A673 (cell line): ENCODE data around the gene MED6. TPM values are rescaled to one million over a fixed set of nuclear protein-coding genes. Genes with fewer than 3 reads are reported as not detected.

Experiments used
- BruUV-seq: library from RNA; stranded (reverse); fragments of 400-500 nt; replicated peaks from 2 replicates; lab custom pipeline; 2021; lab: Mats Ljungman, UMichigan
- CTCF ChIA-PET: fragments of 300-600 bp; sonication (Branson Sonifier 250); formaldehyde crosslinking; loops from one replicate; lab custom pipeline; 2022; ENCODE audit warnings: antibody characterized with exemption; lab: Charles Lee
- POLR2A ChIA-PET: fragments of 300-600 bp; sonication (Branson Sonifier 250); formaldehyde crosslinking; loops from one replicate; lab custom pipeline; 2022; ENCODE audit warnings: antibody characterized with exemption; ENCODE audit not compliant: low non-redundant PET; lab: Charles Lee
- DNase-seq: peaks from one replicate; pipeline ENCODE4 v3.0.0-alpha.2; 2015; ENCODE audit warnings: low spot score
- H3K27ac ChIP-seq: fragments of 200-600 bp; sonication (generic); 2 replicates; pipeline ENCODE4 v1.5.1; 2016; ENCODE audit warnings: mixed run types, low read depth, mild to moderate bottlenecking, mixed read lengths, antibody characterized with exemption, low read length; ENCODE audit not compliant: poor library complexity, severe bottlenecking
- H3K27me3 ChIP-seq: fragments of 200-600 bp; sonication (generic); replicated peaks from 2 replicates; pipeline ENCODE4 v1.6.1; 2017; ENCODE audit warnings: mixed run types, low read depth, mild to moderate bottlenecking, mixed read lengths, antibody characterized with exemption, low read length; ENCODE audit not compliant: insufficient read depth, poor library complexity
- H3K36me3 ChIP-seq: fragments of 200-600 bp; sonication (generic); 2 replicates; pipeline ENCODE4 v1.6.1; 2016; ENCODE audit warnings: mixed run types, mild to moderate bottlenecking, mixed read lengths, antibody characterized with exemption, low read length; ENCODE audit not compliant: insufficient read depth, poor library complexity, severe bottlenecking
- H3K4me1 ChIP-seq: fragments of 200-600 bp; sonication (generic); 2 replicates; pipeline ENCODE4 v1.6.1; 2017; ENCODE audit warnings: mixed run types, mild to moderate bottlenecking, mixed read lengths, antibody characterized with exemption, low read length; ENCODE audit not compliant: insufficient read depth, poor library complexity, severe bottlenecking
- H3K4me3 ChIP-seq: fragments of 200-600 bp; sonication (generic); 2 replicates; pipeline ENCODE4 v1.5.1; 2016; ENCODE audit warnings: low read depth, mixed run types, mild to moderate bottlenecking, mixed read lengths, low read length; ENCODE audit not compliant: poor library complexity, severe bottlenecking
- H3K9me3 ChIP-seq: fragments of 200-600 bp; sonication (generic); 2 replicates; pipeline ENCODE4 v1.6.1; 2016; ENCODE audit warnings: mixed run types, low read depth, mild to moderate bottlenecking, mixed read lengths, antibody characterized with exemption, low read length; ENCODE audit not compliant: poor library complexity, severe bottlenecking
- EZH2 ChIP-seq: fragments of 200-600 bp; sonication (generic); IDR thresholded peaks from 2 replicates; pipeline ENCODE4 v1.6.1; 2017; ENCODE audit warnings: borderline replicate concordance, low read depth, mild to moderate bottlenecking, mixed read lengths, antibody characterized with exemption, low read length; ENCODE audit not compliant: poor library complexity, severe bottlenecking
- intact Hi-C: fragments of 100-400 bp; cut with micrococcal nuclease; formaldehyde crosslinking; loops from one replicate; pipeline ENCODE4 v1.10.0; 2022; ENCODE audit not compliant: unreplicated experiment
- total RNA-seq: library from RNA; stranded (reverse); gene quantifications from 2 replicates; pipeline ENCODE4 v1.2.3, GENCODE V29; 2021
- TF ChIP-seq, protein P1 (sequence below): fragments of 300-800, 200-600 bp; sonication (generic); conservative IDR thresholded peaks from 2 replicates; pipeline ENCODE4 v1.5.1; 2017; ENCODE audit warnings: low read depth, mild to moderate bottlenecking, antibody characterized with exemption, low read length, moderate library complexity, mixed read lengths

The MED6 gene
- total RNA-seq, 1 experiment from 2014 or later, result 56.8 TPM

DNA sequence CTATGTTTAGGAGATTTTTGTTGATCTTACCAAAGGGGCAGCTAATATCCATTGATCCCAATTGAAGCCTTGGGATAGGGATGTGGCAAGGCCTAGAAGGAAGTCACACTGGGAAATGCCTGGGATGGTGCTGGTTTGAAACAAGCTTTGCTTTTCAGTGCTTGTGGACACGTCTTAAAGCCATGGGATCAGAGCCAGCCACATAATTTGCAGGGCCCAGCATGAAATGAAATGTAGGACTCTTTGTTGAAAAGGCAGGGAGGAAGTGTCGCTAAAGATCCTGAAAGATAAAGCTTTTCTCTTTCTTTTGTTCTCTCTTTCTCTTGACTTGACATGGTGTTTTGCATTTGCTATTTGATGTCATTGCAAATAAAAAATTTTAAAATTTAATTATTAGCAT lies 46.2 kb upstream of the MED6 start:
- no TSS peak for BruUV-seq

DNA sequence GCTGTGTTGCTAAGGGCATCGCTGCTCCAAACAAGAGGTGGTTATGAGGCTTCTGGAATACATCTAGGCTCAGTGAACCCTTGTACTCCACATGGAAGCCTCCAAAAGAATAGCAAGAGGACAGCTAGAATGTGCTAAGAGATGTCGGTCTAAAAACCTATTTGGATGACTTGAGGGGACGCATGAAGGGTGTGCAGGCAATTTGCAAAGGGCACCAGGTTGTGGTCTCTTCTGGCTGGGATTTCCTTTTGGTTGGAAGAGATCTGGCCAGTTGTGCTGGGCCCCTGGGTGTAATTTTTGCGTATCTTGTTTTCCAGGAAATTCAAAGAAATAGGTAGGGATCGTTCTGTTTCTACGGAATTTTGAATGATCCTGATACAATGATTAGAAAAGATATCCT lies 45.4 kb upstream of the MED6 start:
- ChIA-PET POLR2A (no interaction called here), CTCF (no interaction called here)
- Histone ChIP-seq H3K9me3 (no peaks in the 10 kb centered on the region), H3K4me3 (no peak overlapping the region), H3K36me3 (no peaks in the 10 kb centered on the region), H3K4me1 (peaks cover 31% of the 10 kb centered on the region), H3K27ac (no peak overlapping the region), H3K27me3 (peaks cover 3% of the 10 kb centered on the region)
- BruUV-seq, result no TSS peak
- no peak for TF ChIP-seq EZH2
- TF ChIP-seq, protein P1, sequence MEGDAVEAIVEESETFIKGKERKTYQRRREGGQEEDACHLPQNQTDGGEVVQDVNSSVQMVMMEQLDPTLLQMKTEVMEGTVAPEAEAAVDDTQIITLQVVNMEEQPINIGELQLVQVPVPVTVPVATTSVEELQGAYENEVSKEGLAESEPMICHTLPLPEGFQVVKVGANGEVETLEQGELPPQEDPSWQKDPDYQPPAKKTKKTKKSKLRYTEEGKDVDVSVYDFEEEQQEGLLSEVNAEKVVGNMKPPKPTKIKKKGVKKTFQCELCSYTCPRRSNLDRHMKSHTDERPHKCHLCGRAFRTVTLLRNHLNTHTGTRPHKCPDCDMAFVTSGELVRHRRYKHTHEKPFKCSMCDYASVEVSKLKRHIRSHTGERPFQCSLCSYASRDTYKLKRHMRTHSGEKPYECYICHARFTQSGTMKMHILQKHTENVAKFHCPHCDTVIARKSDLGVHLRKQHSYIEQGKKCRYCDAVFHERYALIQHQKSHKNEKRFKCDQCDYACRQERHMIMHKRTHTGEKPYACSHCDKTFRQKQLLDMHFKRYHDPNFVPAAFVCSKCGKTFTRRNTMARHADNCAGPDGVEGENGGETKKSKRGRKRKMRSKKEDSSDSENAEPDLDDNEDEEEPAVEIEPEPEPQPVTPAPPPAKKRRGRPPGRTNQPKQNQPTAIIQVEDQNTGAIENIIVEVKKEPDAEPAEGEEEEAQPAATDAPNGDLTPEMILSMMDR, result no peak
- intact Hi-C loops, result no loop called here
- no peak for DNase-seq

More for the DNA sequence above, 46.2 kb upstream of the MED6 start:
- Histone ChIP-seq H3K27me3 (no peaks in the 10 kb centered on the region), H3K4me1 (peaks cover 30% of the 10 kb centered on the region), H3K4me3 (no peak overlapping the region), H3K9me3 (no peaks in the 10 kb centered on the region), H3K36me3 (no peaks in the 10 kb centered on the region), H3K27ac (no peak overlapping the region)
- POLR2A ChIA-PET, result no interaction called here
- TF ChIP-seq, protein P1, result no peak
- no peak for TF ChIP-seq EZH2
- peak; percentile 79 for DNase-seq
- CTCF ChIA-PET, result interaction anchor here (0.6 kb wide), 1 partner anchor 69 kb away, joined by 3 read pairs; no protein-coding TSS in a partner anchor
- intact Hi-C loops, result no loop called here

DNA sequence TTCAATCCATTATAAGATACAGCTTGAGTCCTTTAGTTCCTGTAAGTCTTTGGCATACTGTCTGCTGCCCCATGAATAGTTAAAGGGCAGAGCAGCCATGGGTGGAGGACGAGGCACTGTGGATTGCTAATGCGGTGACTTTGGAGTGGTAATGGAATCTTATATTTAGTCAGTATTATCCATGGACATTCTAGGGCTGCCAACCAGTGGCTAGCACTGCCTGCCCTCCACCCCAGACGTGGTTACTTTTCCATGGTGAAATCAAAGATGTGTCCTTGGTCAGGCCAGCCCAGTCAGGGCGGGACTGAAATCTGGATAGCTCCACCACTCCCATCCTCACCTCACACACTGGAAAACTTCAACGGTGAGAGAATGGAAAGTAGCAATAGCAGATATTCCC lies 43.5 kb upstream of the MED6 start:
- TF ChIP-seq, protein P1, result no peak
- no peak for TF ChIP-seq EZH2
- no peak overlapping the region for H3K27ac ChIP-seq
- ChIA-PET CTCF (no interaction called here), POLR2A (no interaction called here)
- no peaks in the 10 kb centered on the region for H3K36me3 ChIP-seq
- intact Hi-C loops, result no loop called here
- no peak for DNase-seq
- peaks cover 34% of the 10 kb centered on the region for H3K4me1 ChIP-seq
- no peaks in the 10 kb centered on the region for H3K9me3 ChIP-seq
- peaks cover 6% of the 10 kb centered on the region for H3K27me3 ChIP-seq
- peak overlapping the region; percentile 84 for H3K4me3 ChIP-seq
- no TSS peak for BruUV-seq
